IPS-NIHi7 (cell line): ENCODE results near the gene ASCC1.
A peak's percentile ranks its signal among the peaks of the same experiment; 100 is the strongest.

ENCODE experiments used
- DNase-seq: peaks from one replicate; pipeline ENCODE4 v3.0.0; 2012; ENCODE audit warnings: mixed read lengths; ENCODE audit errors: extremely low spot score

ASCC1 gene

GRCh38 chr10:72083790-72084459 lies 132.2 kb downstream of the ASCC1 start:
- no peak for DNase-seq

- DNase-seq: no peak
These were observed 133.0 kb downstream of the ASCC1 start for GRCh38 chr10:72082856-72083789.

DNA sequence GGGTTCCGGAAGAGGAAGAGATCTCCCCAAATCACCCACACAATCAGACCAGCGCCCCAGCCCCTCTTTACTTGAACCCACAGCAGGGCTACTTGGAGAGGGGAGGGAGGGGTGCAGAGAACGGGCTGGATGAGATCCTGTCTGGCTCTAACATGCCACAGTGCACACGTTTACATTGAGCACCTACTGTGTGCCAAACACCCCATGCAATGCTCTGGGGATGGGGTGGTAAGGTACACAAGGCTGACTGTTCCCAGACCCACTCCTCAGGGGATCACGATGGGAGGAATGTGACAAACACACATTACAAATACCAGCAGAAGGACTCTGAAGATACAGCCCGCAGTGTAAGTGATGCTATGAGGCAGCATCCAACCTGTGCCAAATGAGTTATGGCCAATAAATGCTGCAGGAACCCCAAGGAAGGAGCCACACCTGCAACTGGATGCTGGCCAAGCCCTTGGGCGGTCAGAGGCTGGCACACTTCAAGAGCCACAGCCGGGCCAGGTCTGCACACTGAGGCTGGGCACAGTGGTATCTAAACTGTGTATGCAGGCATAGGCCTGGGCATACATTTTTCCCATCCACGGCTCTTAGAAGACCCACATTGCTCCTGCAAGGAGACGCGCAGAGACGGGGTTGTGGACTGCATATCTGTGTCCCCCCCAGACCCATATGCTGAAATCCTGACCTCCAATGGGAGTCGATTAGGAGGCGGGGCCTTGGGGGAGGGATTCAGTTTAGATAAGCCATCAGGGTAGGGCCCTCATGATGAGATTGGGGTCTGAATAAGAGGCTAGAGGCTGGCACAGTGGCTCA lies 134.1 kb downstream of the ASCC1 start:
- no peak for DNase-seq

DNA sequence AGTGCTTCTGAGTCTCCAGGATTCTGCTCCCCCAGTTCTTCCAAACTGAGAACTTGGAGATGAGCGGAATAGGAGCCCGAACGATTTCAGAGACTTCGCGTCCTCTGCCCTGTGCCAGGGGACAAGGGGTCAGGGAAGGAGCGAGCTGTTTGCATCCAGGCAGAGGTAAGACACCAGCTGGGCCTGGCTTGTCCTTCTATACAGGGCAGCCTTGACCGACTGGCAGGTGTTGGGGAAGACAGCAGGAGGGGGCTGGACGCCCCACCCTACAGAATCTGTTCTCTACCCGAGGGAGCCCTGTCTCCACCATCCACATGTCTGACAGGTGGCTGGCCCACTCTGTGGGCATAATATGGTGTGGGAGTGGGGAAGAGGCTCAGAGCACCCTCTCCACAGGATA lies 134.9 kb downstream of the ASCC1 start:
- no peak for DNase-seq

GRCh38 chr10:72080042-72080975 lies 135.8 kb downstream of the ASCC1 start:
- DNase-seq: no peak

DNA sequence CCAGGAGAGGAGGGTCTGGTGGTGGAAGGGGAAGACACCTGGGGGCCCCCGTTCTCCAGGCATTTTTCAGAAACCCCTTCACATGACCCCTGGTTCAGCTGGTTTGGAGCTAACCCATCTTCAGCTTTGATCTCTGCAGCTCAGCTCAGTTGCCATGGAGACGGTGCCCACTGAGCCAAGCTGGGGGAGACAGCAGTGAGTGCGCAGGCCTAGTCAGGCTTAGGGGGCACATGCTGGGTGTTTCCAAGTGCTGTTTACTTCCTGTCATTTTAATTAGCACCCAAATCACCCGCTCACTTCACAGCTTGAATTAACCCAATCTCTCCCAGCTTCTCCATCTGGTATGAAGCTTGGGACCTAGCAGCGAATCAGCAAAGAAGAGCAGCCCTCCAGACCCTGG lies 136.7 kb downstream of the ASCC1 start:
- DNase-seq: no peak

GRCh38 chr10:72077275-72077990 lies 138.6 kb downstream of the ASCC1 start:
- DNase-seq: no peak

- no peak for DNase-seq
These were observed 139.3 kb downstream of the ASCC1 start for GRCh38 chr10:72076756-72077155.

- DNase-seq: no peak
These were observed 140.5 kb downstream of the ASCC1 start for GRCh38 chr10:72075376-72076115.

DNA sequence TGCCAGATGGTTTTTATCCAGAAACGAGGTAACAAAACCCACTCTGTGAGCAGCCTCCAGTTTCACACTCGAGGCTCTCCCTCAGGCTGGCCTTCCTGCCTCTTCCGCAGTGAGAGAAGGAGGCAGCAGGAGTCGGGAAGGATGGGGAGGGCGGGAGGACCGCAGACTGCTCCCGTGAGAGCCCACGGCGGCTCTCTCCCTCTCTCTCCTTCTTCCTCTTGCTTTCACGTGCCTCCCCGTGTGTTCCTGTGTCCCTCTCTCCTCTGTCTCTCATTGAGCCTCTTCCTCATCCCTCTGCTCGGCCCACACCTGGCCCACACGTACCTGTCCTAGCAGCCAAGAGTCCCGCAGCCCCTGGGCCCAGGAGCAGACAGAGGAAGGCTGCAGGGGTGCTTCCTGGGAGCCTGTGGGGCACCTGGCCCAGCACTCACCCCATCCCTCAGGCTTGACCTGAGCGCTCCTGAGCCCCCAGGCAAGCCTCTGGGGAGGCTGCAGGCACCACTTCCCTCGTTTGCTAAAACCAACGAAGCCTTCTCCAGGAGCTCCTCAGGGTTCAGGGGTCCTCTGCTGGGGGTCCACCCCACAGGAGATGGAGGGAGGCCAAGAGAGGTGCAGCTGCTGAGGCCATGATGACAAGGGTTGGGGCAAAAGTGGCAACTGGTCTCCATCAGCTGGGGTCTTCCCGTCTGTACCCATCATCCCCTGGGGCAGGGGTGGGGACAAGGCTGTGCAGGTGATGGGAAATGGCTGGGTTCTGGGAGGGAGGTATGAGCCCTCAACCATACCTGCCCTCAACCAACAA lies 141.3 kb downstream of the ASCC1 start:
- DNase-seq: no peak

DNA sequence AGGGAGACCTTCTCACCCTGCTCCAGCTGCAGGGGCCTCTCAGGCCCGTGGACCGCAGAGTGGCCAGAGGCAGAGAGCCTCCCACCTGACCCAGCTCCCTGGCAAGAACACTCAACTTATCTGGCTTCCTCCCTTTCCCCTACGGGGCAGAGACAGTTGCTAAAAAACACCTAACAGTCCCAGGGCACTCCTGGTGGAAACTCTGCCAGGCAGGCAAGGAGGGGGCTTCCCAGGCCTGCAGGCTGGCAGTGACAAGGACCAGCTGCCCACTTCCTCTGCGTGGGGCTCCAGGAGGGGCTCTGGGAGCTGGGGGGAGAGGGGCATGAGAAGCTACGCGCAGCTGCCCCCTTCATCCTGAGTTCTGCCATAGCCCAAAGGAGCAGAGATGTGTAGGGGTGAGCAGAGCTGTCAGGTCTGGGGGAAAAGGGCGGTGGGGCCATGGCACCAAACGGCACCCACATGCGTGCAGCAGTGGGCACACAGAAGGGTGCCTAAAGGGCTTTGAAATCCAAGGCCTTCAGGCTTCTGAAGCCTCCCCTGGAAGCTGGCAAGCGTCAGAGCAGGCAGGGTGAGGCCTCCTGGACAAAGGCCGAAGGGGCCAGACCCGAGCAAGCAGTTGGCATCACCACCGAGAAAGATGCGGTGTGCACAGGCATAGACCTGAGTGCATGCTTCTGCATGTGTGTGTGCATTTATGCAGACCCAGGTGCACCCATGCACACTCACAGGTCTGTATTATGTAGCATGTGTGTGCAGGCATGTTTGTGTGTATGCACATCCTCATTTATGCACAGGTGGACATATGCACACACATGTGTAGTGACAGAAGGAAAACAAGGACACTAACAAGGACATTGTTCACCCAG lies 142.1 kb downstream of the ASCC1 start:
- DNase-seq: no peak

GRCh38 chr10:72072639-72073038 lies 143.4 kb downstream of the ASCC1 start:
- no peak for DNase-seq

DNA sequence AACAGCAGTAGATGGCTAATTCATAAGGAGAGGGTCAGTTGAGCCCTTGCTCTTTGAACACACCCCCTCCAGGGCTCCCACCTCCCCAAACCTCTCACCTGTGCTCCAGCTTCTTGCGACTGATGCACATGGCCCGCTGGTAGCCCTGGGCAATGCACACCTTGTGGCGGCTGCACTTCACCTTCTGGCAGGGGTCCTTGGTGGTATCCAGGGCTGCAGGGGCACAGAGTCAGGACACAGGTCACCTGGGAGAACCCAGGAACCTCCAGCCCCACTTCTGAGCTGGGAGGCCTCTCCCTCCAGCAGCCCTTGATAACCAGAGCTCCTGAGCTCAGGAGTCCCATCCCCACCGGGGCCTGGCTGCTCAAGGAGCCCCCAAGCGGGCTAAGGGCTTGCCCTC lies 144.0 kb downstream of the ASCC1 start:
- DNase-seq: no peak

DNA sequence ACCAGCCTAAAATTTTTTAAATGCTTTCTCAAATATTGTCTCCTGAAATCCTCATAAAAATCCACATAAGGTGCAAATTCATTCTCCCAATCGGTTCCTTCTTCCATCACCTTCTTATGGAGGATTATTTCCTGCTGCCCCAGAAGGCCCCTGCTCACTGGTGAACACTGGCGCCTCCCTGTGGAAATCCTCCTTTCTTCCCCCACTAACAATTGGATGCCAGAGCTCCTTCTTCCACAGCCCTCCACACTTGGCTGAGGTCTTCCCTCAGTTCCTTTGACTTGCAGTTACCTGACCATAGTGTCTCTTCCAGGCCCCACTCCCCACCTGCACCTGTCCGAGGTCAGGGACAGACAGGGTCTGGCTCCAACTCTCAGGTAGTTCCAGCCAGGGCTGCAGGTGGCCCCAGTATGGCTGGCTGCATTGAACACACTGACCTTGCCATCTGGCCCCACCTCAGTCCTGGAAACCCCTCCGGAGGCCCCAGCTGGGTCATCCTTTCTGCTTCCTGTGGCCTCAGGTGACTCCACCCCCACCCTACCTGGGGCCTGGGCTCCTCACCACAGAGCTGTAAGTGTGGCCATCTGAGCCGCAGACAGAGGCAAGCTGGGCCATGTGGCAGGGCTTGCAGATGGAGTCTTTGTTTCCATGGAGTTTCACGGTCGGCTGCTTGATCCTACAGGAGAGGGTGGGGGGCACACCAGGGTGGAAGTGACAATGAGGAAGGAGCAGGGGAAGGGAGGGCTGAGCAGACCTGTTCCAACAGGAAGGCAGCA lies 146.1 kb downstream of the ASCC1 start:
- peak; percentile 69 for DNase-seq

- DNase-seq: no peak
These were observed 147.1 kb downstream of the ASCC1 start for GRCh38 chr10:72068901-72069446.

GRCh38 chr10:72068126-72068765 lies 147.8 kb downstream of the ASCC1 start:
- DNase-seq: no peak
